ENCODE measurements around the gene PKN2. TPM values are rescaled to one million over a fixed set of nuclear protein-coding genes. Genes with fewer than 3 reads are reported as not detected.

PKN2 gene
- total RNA-seq, 1 experiment from 2014 or later, result 32.5 TPM

GRCh38 chr1:88650676-88651418, 33.2 kb upstream of the PKN2 start:
- H3K4me3 Mint-ChIP-seq, result no peak overlapping the region
- no peak for TF ChIP-seq CTCF (conservative IDR thresholded peaks at IDR 0.05)
- no peak overlapping the region for H3K9ac ChIP-seq (ENCODE audit: extremely low read depth, insufficient read length, low read length)
- peaks cover 4% of the 10 kb centered on the region; the same call in 1 of the 2 replicates for H3K4me1 ChIP-seq (ENCODE audit: insufficient read depth, low read length)
- H3K27ac ChIP-seq (ENCODE audit: insufficient read length, low read depth, low read length), result no peak overlapping the region
- H2BK15ac ChIP-seq (ENCODE audit: low read depth, low read length), result no peak overlapping the region
- no peak overlapping the region for H3K4ac ChIP-seq (ENCODE audit: low read depth, low read length)
- peak overlapping the region; percentile 76 for H3K23ac ChIP-seq (ENCODE audit: insufficient read length, low read depth, low read length)
- H3K4me1 Mint-ChIP-seq, result peaks cover 32 to 39% of the 10 kb centered on the region in 2 experiments
- no peaks in the 10 kb centered on the region for H4K20me1 ChIP-seq (ENCODE audit: control insufficient read depth, insufficient read depth, insufficient read length)
- H3K18ac ChIP-seq (ENCODE audit: insufficient read length, low read depth, low read length), result no peak overlapping the region
- H2BK20ac ChIP-seq (ENCODE audit: low read depth, low read length, poor library complexity, severe bottlenecking), result no peak overlapping the region
- no peak for DNase-seq
- no peaks in the 10 kb centered on the region for H3K79me2 ChIP-seq (ENCODE audit: insufficient read depth, low read length)
- no peak overlapping the region for H2AK5ac ChIP-seq (ENCODE audit: insufficient read length, low read length)
- no peak overlapping the region for H3K56ac ChIP-seq (ENCODE audit: insufficient read length, low read depth, low read length)
- no peak overlapping the region for H4K8ac ChIP-seq (replicated peaks; ENCODE audit: insufficient read length, low read depth, low read length)
- no peak overlapping the region for H2BK5ac ChIP-seq (ENCODE audit: insufficient read length, low read length)
- no peaks in the 10 kb centered on the region for H3K23me2 ChIP-seq (ENCODE audit: insufficient read length, low read depth, low read length, poor library complexity, severe bottlenecking)
- no peaks in the 10 kb centered on the region for H3K79me1 ChIP-seq (ENCODE audit: insufficient read depth, low read depth, low read length, poor library complexity, severe bottlenecking)
- no peak overlapping the region for H3T11ph ChIP-seq (ENCODE audit: low read length)
- H3K36me3 Mint-ChIP-seq (ENCODE audit: insufficient read depth in 1 of 3, low read depth in 3 of 3), result no peaks in the 10 kb centered on the region
- no peaks in the 10 kb centered on the region for H3K27me3 ChIP-seq (ENCODE audit: insufficient read depth, low read length)
- H3K9me3 Mint-ChIP-seq, result no peaks in the 10 kb centered on the region
- H4K5ac ChIP-seq (ENCODE audit: insufficient read length, low read depth, low read length), result no peak overlapping the region
- WGBS (ENCODE audit: extremely low coverage, insufficient read length, low lambda C conversion rate), result no CpG with 5 or more reads among the region's 6 CpGs
- H3K27ac Mint-ChIP-seq, result peak overlapping the region in 1 of 3 experiments; percentile 55; a peak in 2 of 7 replicates
- H3K27me3 Mint-ChIP-seq (ENCODE audit: low read depth), result no peaks in the 10 kb centered on the region
- H3K9me3 ChIP-seq (ENCODE audit: control insufficient read depth, low read depth, low read length), result no peaks in the 10 kb centered on the region
- no peak overlapping the region for H4K91ac ChIP-seq (ENCODE audit: insufficient read length, low read depth, low read length)
- H2AFZ ChIP-seq (ENCODE audit: low read length), result no peak overlapping the region
- H2BK120ac ChIP-seq (ENCODE audit: low read depth, low read length, poor library complexity, severe bottlenecking), result no peak overlapping the region
- H3K4me2 ChIP-seq (ENCODE audit: insufficient read depth, insufficient read length, low read length), result no peak overlapping the region
- H2BK12ac ChIP-seq (ENCODE audit: insufficient read length, low read depth, low read length), result no peak overlapping the region
- H3K14ac ChIP-seq (ENCODE audit: insufficient read depth, low read length), result no peak overlapping the region
